SK-N-MC (cell line): ENCODE measurements around the gene TMEM50B.

Experiments
- EZH2 ChIP-seq: fragments of 200-600 bp; sonication (generic); IDR thresholded peaks from one replicate; pipeline ENCODE4 v1.6.1; 2017; ENCODE audit warnings: antibody characterized with exemption
- POLR2AphosphoS5 ChIP-seq: IDR thresholded peaks from 2 replicates; pipeline ENCODE4 v1.6.1; 2012; ENCODE audit warnings: mild to moderate bottlenecking, low read depth, low read length, borderline replicate concordance

- TF ChIP-seq EZH2: no peak
- TF ChIP-seq POLR2AphosphoS5: no peak
Measured at GRCh38 chr21:33512481-33512880, 32.7 kb upstream of the TMEM50B start.
